ENCODE results near the gene PRICKLE4. TPM values are rescaled to one million over a fixed set of nuclear protein-coding genes. Genes with fewer than 3 reads are reported as not detected.
A peak's percentile ranks its signal among the peaks of the same experiment; 100 is the strongest.

PRICKLE4 gene
- total RNA-seq, 1 donor from 2014 or later: 2.6 TPM

- Histone ChIP-seq H3K36me3 (ENCODE audit: control insufficient read depth in 3 of 3, insufficient read depth in 3 of 3, low read length in 3 of 3) (no peaks in the 10 kb centered on the region), H3K4me1 (ENCODE audit: control insufficient read depth in 3 of 3, insufficient read depth in 3 of 3, low read length in 3 of 3) (peaks cover 5 to 6% (median 6%) of the 10 kb centered on the region in 3 donors), H3K9me3 (ENCODE audit: control insufficient read depth in 3 of 3, low read length in 3 of 3) (no peaks in the 10 kb centered on the region), H3K9ac (ENCODE audit: low read depth in 1 of 3, low read length in 3 of 3) (no peak overlapping the region), H3K4me3 (ENCODE audit: low read length in 3 of 3) (no peak overlapping the region), H3K27ac (ENCODE audit: low read depth, low read length) (no peak overlapping the region), H3K27me3 (ENCODE audit: control insufficient read depth in 3 of 3, insufficient read depth in 3 of 3, low read length in 3 of 3) (no peaks in the 10 kb centered on the region)
Measured at GRCh38 chr6:41814629-41815028, 34.0 kb downstream of the PRICKLE4 start.

DNA sequence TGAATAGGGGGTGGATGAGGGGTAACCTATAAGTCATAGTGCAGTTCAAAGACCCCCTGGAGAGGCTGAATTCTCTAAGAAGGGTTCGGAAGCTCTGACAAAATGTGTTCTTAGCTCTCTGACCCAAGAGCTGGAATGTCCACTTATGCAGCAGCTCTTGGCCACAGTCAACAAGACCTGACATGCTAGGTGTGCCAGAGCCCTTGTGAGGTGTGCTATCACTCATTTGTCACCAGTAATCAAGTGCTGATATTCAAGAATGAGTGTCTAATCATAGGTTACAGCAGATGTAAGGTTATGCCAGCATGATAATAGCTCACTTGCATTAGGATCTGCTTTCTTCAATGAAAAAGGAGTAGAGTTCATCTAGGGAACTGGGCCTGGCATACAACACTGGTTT is 35.0 kb downstream of the PRICKLE4 start:
- Histone ChIP-seq H3K27me3 (ENCODE audit: control insufficient read depth in 3 of 3, insufficient read depth in 3 of 3, low read length in 3 of 3) (no peaks in the 10 kb centered on the region), H3K9ac (ENCODE audit: low read depth in 1 of 3, low read length in 3 of 3) (peak overlapping the region in 2 of 3 donors; percentile 7 to 28), H3K4me1 (ENCODE audit: control insufficient read depth in 3 of 3, insufficient read depth in 3 of 3, low read length in 3 of 3) (peaks cover 5 to 6% (median 6%) of the 10 kb centered on the region in 3 donors), H3K27ac (ENCODE audit: low read depth, low read length) (no peak overlapping the region), H3K36me3 (ENCODE audit: control insufficient read depth in 3 of 3, insufficient read depth in 3 of 3, low read length in 3 of 3) (no peaks in the 10 kb centered on the region), H3K4me3 (ENCODE audit: low read length in 3 of 3) (no peak overlapping the region), H3K9me3 (ENCODE audit: control insufficient read depth in 3 of 3, low read length in 3 of 3) (no peaks in the 10 kb centered on the region)

DNA sequence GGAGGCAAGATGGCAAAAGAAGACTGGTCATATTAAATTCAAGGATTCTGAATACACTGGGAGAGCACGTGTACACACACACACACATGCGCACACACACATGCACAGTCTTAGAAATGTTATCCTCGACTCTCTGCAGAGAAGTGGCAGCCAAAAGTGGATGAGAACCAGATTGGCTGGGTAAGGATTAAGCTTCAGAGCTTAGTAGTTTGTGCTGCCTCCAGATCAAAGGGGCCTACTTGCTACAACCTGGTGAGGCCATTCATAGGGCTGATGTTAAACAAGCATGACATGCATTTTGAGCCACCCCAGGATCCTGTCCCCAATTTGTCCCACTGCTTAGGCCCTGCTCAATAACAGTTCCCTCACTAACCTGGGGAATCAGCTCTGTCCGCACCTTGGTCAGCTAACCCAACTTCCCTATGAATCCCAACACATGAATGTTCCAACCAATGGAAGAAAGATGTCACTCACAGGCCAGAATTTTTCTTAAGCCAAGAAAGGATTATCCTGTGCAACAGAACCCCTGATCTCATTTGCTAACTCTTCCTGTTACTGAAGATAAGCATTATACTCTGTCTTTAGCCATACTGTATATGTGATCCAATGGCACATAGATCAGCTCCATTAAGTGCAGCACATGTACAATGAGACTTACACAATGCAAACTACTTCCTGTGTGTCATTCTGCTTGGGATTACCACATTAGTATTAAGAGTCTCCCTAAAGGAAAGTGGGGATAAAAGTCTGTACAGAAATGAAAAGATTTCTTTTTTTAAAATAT is 37.9 kb downstream of the PRICKLE4 start:
- H3K9ac ChIP-seq (ENCODE audit: low read depth in 1 of 3, low read length in 3 of 3): no peak overlapping the region
- H3K27me3 ChIP-seq (ENCODE audit: control insufficient read depth in 3 of 3, insufficient read depth in 3 of 3, low read length in 3 of 3): no peaks in the 10 kb centered on the region
- no peak overlapping the region for H3K27ac ChIP-seq (ENCODE audit: low read depth, low read length)
- H3K4me1 ChIP-seq (ENCODE audit: control insufficient read depth in 3 of 3, insufficient read depth in 3 of 3, low read length in 3 of 3): peaks cover 5 to 6% (median 6%) of the 10 kb centered on the region in 3 donors
- H3K36me3 ChIP-seq (ENCODE audit: control insufficient read depth in 3 of 3, insufficient read depth in 3 of 3, low read length in 3 of 3): no peaks in the 10 kb centered on the region
- H3K9me3 ChIP-seq (ENCODE audit: control insufficient read depth in 3 of 3, low read length in 3 of 3): no peaks in the 10 kb centered on the region
- no peak overlapping the region for H3K4me3 ChIP-seq (ENCODE audit: low read length in 3 of 3)

GRCh38 chr6:41821266-41821665 is 40.7 kb downstream of the PRICKLE4 start:
- no peak overlapping the region for H3K9ac ChIP-seq (ENCODE audit: low read depth in 1 of 3, low read length in 3 of 3)
- H3K4me1 ChIP-seq (ENCODE audit: control insufficient read depth in 3 of 3, insufficient read depth in 3 of 3, low read length in 3 of 3): no peaks in the 10 kb centered on the region
- no peak overlapping the region for H3K27ac ChIP-seq (ENCODE audit: low read depth, low read length)
- no peaks in the 10 kb centered on the region for H3K27me3 ChIP-seq (ENCODE audit: control insufficient read depth in 3 of 3, insufficient read depth in 3 of 3, low read length in 3 of 3)
- no peaks in the 10 kb centered on the region for H3K9me3 ChIP-seq (ENCODE audit: control insufficient read depth in 3 of 3, low read length in 3 of 3)
- no peak overlapping the region for H3K4me3 ChIP-seq (ENCODE audit: low read length in 3 of 3)
- H3K36me3 ChIP-seq (ENCODE audit: control insufficient read depth in 3 of 3, insufficient read depth in 3 of 3, low read length in 3 of 3): no peaks in the 10 kb centered on the region

DNA sequence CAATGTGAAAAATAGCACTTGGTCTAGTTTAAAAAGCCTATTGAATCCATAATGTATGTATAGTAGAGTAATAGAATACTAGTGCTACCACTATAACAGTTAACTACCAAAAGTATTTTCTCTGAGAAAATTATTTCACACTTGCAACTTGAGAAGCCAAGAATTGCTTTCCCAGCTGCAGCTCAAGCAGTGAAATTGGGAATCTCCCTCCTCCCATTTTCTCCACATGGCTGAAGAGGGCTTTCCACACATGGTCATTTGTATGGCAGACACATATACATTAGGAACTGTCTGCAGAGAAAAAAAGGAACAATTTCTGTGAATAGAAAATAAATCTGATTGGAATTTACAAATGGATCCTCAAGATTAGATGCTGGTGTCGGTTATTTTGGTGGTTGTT is 41.4 kb downstream of the PRICKLE4 start:
- no peak overlapping the region for H3K9ac ChIP-seq (ENCODE audit: low read depth in 1 of 3, low read length in 3 of 3)
- H3K27me3 ChIP-seq (ENCODE audit: control insufficient read depth in 3 of 3, insufficient read depth in 3 of 3, low read length in 3 of 3): no peaks in the 10 kb centered on the region
- H3K36me3 ChIP-seq (ENCODE audit: control insufficient read depth in 3 of 3, insufficient read depth in 3 of 3, low read length in 3 of 3): no peaks in the 10 kb centered on the region
- no peak overlapping the region for H3K27ac ChIP-seq (ENCODE audit: low read depth, low read length)
- H3K9me3 ChIP-seq (ENCODE audit: control insufficient read depth in 3 of 3, low read length in 3 of 3): no peaks in the 10 kb centered on the region
- no peak overlapping the region for H3K4me3 ChIP-seq (ENCODE audit: low read length in 3 of 3)
- no peaks in the 10 kb centered on the region for H3K4me1 ChIP-seq (ENCODE audit: control insufficient read depth in 3 of 3, insufficient read depth in 3 of 3, low read length in 3 of 3)

DNA sequence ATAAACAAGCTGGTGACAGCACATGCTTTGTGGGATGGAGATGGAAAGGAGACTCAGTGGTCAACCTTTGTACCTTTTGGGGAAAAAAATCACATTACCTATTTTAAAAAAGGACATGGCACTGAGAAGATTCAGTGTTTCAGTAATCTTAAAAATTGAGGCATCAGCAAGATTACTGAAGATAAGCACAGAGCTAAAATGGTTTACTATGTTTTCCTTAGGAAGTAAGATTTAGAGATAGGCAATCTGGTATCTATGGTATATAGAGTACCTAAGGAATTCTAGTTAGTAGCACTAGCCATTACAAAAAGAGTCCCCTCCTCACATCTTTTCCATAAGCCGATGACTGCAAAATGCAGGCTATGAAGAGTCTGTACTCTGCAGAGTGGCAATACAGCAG is 42.6 kb downstream of the PRICKLE4 start:
- H3K9ac ChIP-seq (ENCODE audit: low read depth in 1 of 3, low read length in 3 of 3): no peak overlapping the region
- H3K4me3 ChIP-seq (ENCODE audit: low read length in 3 of 3): no peak overlapping the region
- no peaks in the 10 kb centered on the region for H3K36me3 ChIP-seq (ENCODE audit: control insufficient read depth in 3 of 3, insufficient read depth in 3 of 3, low read length in 3 of 3)
- no peaks in the 10 kb centered on the region for H3K4me1 ChIP-seq (ENCODE audit: control insufficient read depth in 3 of 3, insufficient read depth in 3 of 3, low read length in 3 of 3)
- no peaks in the 10 kb centered on the region for H3K27me3 ChIP-seq (ENCODE audit: control insufficient read depth in 3 of 3, insufficient read depth in 3 of 3, low read length in 3 of 3)
- no peaks in the 10 kb centered on the region for H3K9me3 ChIP-seq (ENCODE audit: control insufficient read depth in 3 of 3, low read length in 3 of 3)
- H3K27ac ChIP-seq (ENCODE audit: low read depth, low read length): no peak overlapping the region

DNA sequence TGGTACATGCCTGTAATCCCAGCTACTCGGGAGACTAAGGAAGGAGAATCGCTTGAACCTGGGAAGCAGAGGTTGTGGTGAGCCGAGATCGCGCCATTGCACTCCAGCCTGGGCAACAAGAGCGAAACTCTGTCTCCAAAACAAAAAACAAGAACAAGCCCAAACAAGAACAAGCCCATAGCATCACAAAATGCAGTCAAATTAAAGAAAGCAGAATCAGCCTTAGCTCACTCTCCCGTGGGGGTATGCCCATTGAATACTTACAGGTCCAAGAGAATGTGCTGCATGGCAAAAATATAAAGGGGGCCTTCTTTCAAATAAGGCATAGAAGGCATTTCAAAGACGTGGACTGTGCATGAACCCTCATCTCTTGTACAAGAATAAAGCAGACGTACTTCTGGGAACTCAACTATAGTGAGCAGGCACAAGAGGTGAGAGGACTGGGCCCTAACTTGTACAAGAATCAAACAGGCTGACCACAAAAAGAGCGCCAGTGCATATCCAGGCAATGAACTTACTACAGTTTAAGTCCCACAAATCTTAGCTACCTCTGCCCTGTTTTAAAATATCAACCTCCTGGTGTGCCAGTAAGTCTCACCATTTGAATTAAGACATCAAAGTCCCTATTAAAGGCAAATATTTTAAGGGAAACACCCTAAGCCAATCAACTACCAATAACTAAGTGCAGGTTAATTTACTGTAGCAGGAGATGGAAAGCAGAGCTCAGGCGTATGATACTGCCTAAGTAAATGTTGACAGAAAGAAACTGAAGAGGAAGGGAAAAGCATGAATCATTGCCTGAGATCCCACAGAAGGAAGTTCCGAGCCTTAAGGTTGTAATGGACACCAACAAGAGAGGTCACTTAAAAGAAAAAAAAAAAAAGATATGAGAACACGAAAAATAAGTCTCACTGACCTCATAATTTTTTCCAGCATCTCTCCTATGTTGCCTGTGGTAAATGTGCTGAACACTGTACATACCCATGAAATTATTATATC is 44.3 kb downstream of the PRICKLE4 start:
- Histone ChIP-seq H3K27me3 (ENCODE audit: control insufficient read depth in 3 of 3, insufficient read depth in 3 of 3, low read length in 3 of 3) (no peaks in the 10 kb centered on the region), H3K27ac (ENCODE audit: low read depth, low read length) (no peak overlapping the region), H3K4me3 (ENCODE audit: low read length in 3 of 3) (no peak overlapping the region), H3K4me1 (ENCODE audit: control insufficient read depth in 3 of 3, insufficient read depth in 3 of 3, low read length in 3 of 3) (no peaks in the 10 kb centered on the region), H3K36me3 (ENCODE audit: control insufficient read depth in 3 of 3, insufficient read depth in 3 of 3, low read length in 3 of 3) (no peaks in the 10 kb centered on the region), H3K9me3 (ENCODE audit: control insufficient read depth in 3 of 3, low read length in 3 of 3) (no peaks in the 10 kb centered on the region), H3K9ac (ENCODE audit: low read depth in 1 of 3, low read length in 3 of 3) (no peak overlapping the region)

DNA sequence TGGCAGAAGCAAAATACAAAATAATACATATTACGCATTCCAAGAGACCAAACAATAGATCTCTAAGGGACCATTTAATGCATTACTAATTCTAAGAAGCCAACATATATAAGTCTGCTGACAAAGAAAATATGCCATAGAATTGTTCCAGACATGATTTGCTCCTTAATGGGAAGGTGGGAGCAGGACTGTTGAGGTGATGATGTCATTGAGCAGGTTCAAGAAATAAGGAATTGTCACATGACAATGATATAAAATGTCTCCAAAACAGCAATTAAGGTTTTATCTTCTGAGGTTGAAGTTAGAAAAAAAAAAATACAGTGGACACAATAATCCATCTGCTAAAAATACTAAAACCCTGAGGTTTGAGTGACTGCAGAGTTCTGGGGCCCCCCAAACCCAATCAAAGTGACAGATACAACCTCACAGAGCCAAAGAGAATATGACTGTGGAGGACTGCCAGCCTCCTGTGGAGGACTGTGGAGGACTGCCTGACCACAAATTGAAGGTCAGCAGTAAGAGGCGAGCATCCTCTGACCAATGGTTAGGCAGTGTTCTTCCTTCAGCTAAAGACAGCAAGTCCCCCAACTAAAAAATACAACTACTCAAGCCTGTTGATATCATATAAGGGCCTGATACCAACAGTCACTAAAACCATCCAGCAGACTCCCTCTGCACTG is 45.9 kb downstream of the PRICKLE4 start:
- Histone ChIP-seq H3K9me3 (ENCODE audit: control insufficient read depth in 3 of 3, low read length in 3 of 3) (no peaks in the 10 kb centered on the region), H3K4me1 (ENCODE audit: control insufficient read depth in 3 of 3, insufficient read depth in 3 of 3, low read length in 3 of 3) (no peaks in the 10 kb centered on the region), H3K4me3 (ENCODE audit: low read length in 3 of 3) (no peak overlapping the region), H3K9ac (ENCODE audit: low read depth in 1 of 3, low read length in 3 of 3) (no peak overlapping the region), H3K27ac (ENCODE audit: low read depth, low read length) (no peak overlapping the region), H3K27me3 (ENCODE audit: control insufficient read depth in 3 of 3, insufficient read depth in 3 of 3, low read length in 3 of 3) (no peaks in the 10 kb centered on the region), H3K36me3 (ENCODE audit: control insufficient read depth in 3 of 3, insufficient read depth in 3 of 3, low read length in 3 of 3) (no peaks in the 10 kb centered on the region)

DNA sequence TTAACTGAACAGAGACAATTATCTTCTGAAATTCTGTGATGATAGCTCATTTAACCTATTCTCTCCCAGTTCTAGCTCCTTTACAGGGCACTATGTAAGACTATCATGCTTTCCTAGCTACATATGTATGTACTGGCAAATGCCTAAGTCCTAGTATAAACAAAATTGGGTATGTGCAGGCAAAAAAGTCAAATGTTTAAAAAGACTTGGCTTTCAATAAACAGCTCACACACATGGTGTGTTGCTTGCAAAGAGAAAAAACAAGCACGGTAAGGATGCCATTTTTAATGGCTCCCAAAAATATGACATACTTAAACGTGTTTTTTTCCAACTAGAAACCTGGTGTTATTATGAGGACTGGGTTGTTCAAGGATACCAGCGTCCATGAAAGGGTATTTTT is 51.7 kb downstream of the PRICKLE4 start:
- no peaks in the 10 kb centered on the region for H3K9me3 ChIP-seq (ENCODE audit: control insufficient read depth in 3 of 3, low read length in 3 of 3)
- H3K27ac ChIP-seq (ENCODE audit: low read depth, low read length): no peak overlapping the region
- H3K9ac ChIP-seq (ENCODE audit: low read depth in 1 of 3, low read length in 3 of 3): no peak overlapping the region
- no peaks in the 10 kb centered on the region for H3K36me3 ChIP-seq (ENCODE audit: control insufficient read depth in 3 of 3, insufficient read depth in 3 of 3, low read length in 3 of 3)
- no peaks in the 10 kb centered on the region for H3K4me1 ChIP-seq (ENCODE audit: control insufficient read depth in 3 of 3, insufficient read depth in 3 of 3, low read length in 3 of 3)
- H3K4me3 ChIP-seq (ENCODE audit: low read length in 3 of 3): no peak overlapping the region
- H3K27me3 ChIP-seq (ENCODE audit: control insufficient read depth in 3 of 3, insufficient read depth in 3 of 3, low read length in 3 of 3): no peaks in the 10 kb centered on the region
